Effector memory CD4-positive, alpha-beta T cell (primary cell): ENCODE results near the gene TSSK1B.
"Not testable (repeated sequence)": the region's sequence is repeated elsewhere in the genome, so short reads cannot be mapped to it uniquely, and the experiment has no call there.

Experiments used
- DNase-seq, 3 donors: peaks; one replicate each; pipeline ENCODE4 v3.0.0-alpha.2; 2020
- H3K27ac ChIP-seq: 2 replicates; pipeline ENCODE4 v1.7.0; 2013; ENCODE audit warnings: mild to moderate bottlenecking, low read length, moderate library complexity; ENCODE audit not compliant: insufficient read depth, poor library complexity, severe bottlenecking
- H3K27me3 ChIP-seq: replicated peaks from 2 replicates; pipeline ENCODE4 v1.7.0; 2013; ENCODE audit warnings: mild to moderate bottlenecking, low read length; ENCODE audit not compliant: insufficient read depth, control insufficient read depth, poor library complexity, severe bottlenecking
- H3K36me3 ChIP-seq: 2 replicates; pipeline ENCODE4 v1.7.0; 2013; ENCODE audit warnings: mild to moderate bottlenecking, low read length, moderate library complexity; ENCODE audit not compliant: control insufficient read depth, insufficient read depth
- H3K4me1 ChIP-seq: 2 replicates; pipeline ENCODE4 v1.7.0; 2013; ENCODE audit warnings: low read length, mild to moderate bottlenecking; ENCODE audit not compliant: control insufficient read depth, insufficient read depth, poor library complexity, severe bottlenecking
- H3K4me3 ChIP-seq: 2 replicates; pipeline ENCODE4 v1.7.0; 2013; ENCODE audit warnings: low read length, low read depth, mild to moderate bottlenecking; ENCODE audit not compliant: insufficient read depth, poor library complexity, severe bottlenecking
- H3K9me3 ChIP-seq: 2 replicates; pipeline ENCODE4 v1.7.0; 2013; ENCODE audit warnings: mild to moderate bottlenecking, low read length, moderate library complexity; ENCODE audit not compliant: control insufficient read depth
- total RNA-seq, 3 donors: gene quantifications; one replicate each; lab custom pipeline; 2026; lab: John Stamatoyannopoulos, UW

The TSSK1B gene, protein sequence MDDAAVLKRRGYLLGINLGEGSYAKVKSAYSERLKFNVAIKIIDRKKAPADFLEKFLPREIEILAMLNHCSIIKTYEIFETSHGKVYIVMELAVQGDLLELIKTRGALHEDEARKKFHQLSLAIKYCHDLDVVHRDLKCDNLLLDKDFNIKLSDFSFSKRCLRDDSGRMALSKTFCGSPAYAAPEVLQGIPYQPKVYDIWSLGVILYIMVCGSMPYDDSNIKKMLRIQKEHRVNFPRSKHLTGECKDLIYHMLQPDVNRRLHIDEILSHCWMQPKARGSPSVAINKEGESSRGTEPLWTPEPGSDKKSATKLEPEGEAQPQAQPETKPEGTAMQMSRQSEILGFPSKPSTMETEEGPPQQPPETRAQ
- total RNA-seq: 0 reads per million in 3 donors

DNA sequence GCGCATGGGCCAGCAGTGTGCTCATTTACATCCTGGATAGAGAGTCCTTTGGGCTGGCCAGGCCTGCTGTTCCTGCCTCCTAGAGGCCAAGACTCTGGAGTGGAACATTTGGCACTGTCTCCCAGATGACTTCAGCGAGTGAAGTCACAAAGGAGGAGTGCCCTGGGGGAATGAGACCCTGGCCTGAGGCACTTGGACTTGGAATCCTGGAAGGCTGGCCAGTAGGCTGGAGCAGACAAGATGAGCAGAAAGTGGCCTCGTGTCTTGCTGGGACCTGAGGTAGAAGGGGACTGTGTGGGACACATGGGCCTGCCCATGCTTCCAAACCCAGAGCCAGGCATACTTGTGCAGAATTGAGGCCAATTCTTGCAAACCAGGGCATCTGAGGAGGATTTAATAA is at the start of gene TSSK1B:
TSSK1B (minus strand) TSS at position 101 of the 400 bp plus-strand sequence. CDS start 150 bp downstream, outside the sequence.
- no peak for DNase-seq
- H3K4me1 ChIP-seq: no peaks in the 10 kb centered on the region
- no peak within 1 kb of the TSS for H3K27ac ChIP-seq
- no peaks in the 10 kb centered on the region for H3K9me3 ChIP-seq
- no peaks in the 10 kb centered on the region for H3K36me3 ChIP-seq
- no peaks in the 10 kb centered on the region for H3K27me3 ChIP-seq
- H3K4me3 ChIP-seq: no peak within 1 kb of the TSS

DNA sequence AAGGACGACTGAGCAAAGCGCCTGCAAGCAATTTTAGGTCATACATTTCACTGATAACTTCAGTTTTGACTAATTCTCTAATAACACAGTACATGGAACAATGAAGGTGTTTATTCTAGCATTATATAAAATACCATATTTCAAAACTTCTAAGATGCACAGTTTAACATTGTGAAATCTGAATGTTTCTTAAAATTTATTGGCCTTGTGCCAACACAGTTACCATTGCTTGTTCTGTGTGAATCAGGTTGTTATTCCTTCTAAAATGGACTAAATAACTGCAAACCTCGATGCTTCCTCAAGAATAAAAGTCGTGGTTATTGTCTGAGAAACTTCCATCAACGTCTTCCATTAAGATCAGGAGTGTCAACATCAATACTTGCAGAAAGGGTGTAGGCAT is 45.5 kb upstream of the TSSK1B start:
- H3K27ac ChIP-seq: no peak overlapping the region
- no peak for DNase-seq
- H3K9me3 ChIP-seq: no peaks in the 10 kb centered on the region
- no peaks in the 10 kb centered on the region for H3K4me1 ChIP-seq
- no peaks in the 10 kb centered on the region for H3K27me3 ChIP-seq
- no peaks in the 10 kb centered on the region for H3K36me3 ChIP-seq
- no peak overlapping the region for H3K4me3 ChIP-seq

DNA sequence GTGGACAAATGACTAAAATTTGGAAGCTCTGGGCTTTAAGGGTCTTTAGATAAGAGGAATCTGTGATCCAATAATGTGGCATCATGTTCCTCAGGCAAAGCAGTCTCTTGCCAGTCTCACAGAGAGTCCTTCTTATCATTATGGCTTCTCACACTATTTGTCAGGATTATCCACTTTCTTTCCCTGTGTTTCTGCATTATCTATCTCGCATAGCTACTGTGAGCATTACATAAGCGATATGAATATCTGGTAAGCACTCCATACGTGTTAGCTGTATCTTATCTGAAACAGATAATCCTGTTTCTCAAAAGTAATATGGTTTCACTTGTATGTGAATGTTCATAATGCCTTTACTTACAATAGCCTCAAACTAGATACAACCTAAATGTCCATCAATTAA is 43.9 kb upstream of the TSSK1B start:
- H3K4me1 ChIP-seq: no peaks in the 10 kb centered on the region
- no peaks in the 10 kb centered on the region for H3K36me3 ChIP-seq
- no peak for DNase-seq
- no peaks in the 10 kb centered on the region for H3K27me3 ChIP-seq
- H3K27ac ChIP-seq: no peak overlapping the region
- no peak overlapping the region for H3K4me3 ChIP-seq
- H3K9me3 ChIP-seq: no peaks in the 10 kb centered on the region

DNA sequence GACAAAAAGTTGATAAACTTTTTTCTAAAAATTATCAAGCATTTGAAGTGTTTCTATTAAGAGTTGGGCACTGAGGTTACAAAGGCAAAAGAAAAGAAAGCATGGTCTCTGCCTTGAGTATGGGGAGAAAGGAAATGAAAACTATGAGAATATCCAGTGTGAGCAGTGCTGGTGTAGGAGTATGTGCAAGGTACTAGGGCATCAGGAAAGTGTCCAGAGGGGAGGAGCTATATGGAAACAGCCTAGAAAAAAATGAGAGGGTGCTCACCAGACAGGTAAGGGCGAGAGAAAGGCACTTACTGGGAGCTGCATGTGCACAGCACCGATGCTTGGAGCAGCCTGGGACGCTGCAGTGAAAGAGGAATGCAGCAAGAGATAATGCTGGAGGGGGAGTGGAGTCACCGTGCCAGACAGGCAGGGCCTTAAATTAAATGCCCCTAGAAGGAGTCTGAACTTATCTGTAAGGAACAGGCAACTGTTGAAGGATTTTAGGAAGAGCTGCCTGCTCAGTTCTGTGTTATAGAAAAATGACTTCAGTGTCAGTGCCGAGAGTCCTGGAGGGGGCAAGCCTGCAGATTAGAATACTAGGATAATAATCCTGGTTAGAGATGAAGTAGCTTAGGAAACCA is 39.4 kb upstream of the TSSK1B start:
- DNase-seq: no peak
- Histone ChIP-seq H3K27me3 (no peaks in the 10 kb centered on the region), H3K9me3 (no peaks in the 10 kb centered on the region), H3K27ac (no peak overlapping the region), H3K36me3 (no peaks in the 10 kb centered on the region), H3K4me3 (no peak overlapping the region), H3K4me1 (no peaks in the 10 kb centered on the region)

DNA sequence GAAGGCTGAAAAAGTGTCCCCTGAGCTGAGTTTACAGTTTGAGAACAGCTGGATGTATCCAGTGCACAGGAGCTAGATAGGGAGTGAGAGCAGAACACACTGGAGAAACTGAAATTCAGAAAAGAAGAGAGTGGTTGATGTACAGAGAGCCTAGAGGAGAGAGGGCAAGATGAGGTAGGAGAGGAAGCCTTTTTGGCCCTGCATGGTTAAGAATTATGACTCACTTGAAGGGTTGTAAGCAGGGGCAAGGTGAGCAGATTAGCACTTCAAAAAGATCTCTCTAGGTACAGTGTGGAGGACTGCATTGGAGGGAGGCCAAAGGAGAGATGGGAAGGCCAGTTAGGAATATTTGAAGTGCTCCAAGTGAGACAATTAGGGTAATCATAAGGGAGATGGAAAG is 28.2 kb upstream of the TSSK1B start:
- Histone ChIP-seq H3K4me3 (no peak overlapping the region), H3K4me1 (no peaks in the 10 kb centered on the region), H3K27ac (no peak overlapping the region), H3K9me3 (no peaks in the 10 kb centered on the region), H3K27me3 (no peaks in the 10 kb centered on the region), H3K36me3 (no peaks in the 10 kb centered on the region)
- no peak for DNase-seq

DNA sequence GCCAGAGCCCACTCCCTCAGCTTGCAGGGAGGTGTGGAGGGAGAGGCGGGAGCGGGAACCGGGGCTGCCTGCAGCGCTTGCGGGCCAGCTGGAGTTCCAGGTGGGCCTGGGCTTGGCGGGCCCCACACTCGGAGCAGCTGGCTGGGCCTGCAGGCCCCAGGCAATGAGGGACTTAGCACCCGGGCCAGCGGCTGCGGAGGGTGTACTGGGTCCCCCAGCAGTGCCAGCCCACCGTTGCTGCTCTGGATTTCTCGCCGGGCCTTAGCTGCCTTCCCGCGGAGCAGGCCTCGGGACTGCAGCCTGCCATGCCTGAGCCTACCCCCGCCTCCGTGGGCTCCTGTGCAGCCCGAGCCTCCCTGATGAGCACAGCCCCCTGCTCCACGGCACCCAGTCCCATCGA is 22.3 kb upstream of the TSSK1B start:
- not testable (repeated sequence) for H3K9me3 ChIP-seq, H3K36me3 ChIP-seq, H3K4me1 ChIP-seq, H3K27ac ChIP-seq, H3K27me3 ChIP-seq, DNase-seq, H3K4me3 ChIP-seq

DNA sequence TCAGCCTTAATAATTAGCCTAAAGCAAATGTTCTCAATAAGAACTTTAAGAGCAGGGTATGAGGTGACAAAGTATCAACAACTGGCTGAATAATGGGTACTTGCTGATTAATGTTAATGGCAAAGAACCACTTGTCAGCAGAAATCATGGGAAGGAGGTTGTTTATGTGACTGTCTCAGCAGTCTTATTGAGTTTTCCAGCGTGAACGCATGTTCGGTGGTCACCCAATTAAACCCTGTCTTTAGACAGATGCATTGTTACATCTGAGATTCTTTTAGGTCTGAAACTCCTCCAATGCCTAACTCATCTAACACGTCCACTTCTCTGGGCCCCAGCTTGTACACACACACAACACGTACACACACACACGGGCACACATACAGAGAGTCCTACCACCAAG is 18.2 kb upstream of the TSSK1B start:
- Histone ChIP-seq H3K36me3 (no peaks in the 10 kb centered on the region), H3K4me3 (no peak overlapping the region), H3K27me3 (no peaks in the 10 kb centered on the region), H3K4me1 (no peaks in the 10 kb centered on the region), H3K27ac (no peak overlapping the region), H3K9me3 (no peaks in the 10 kb centered on the region)
- DNase-seq: no peak

DNA sequence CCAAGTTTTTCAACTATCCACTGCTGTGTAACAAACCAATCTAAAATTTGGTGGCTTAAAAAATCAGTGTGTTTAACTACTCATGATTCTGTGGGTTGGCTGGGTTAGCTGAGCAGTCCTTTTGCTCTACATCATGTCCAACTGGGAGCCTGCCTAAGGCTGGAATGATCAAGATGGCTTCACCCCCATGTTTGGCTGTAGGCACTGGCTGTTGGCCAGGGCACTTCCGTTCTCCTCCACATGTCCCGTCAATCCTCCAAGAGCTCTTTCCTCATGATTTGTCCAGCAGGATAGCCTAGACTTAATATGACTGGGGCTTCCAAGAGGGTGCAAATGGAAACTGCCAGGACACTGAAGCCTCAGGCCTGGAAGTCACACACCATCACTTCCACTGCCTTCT is 17.0 kb upstream of the TSSK1B start:
- no peaks in the 10 kb centered on the region for H3K36me3 ChIP-seq
- no peaks in the 10 kb centered on the region for H3K4me1 ChIP-seq
- H3K27me3 ChIP-seq: no peaks in the 10 kb centered on the region
- no peak overlapping the region for H3K27ac ChIP-seq
- no peak for DNase-seq
- no peak overlapping the region for H3K4me3 ChIP-seq
- no peaks in the 10 kb centered on the region for H3K9me3 ChIP-seq

DNA sequence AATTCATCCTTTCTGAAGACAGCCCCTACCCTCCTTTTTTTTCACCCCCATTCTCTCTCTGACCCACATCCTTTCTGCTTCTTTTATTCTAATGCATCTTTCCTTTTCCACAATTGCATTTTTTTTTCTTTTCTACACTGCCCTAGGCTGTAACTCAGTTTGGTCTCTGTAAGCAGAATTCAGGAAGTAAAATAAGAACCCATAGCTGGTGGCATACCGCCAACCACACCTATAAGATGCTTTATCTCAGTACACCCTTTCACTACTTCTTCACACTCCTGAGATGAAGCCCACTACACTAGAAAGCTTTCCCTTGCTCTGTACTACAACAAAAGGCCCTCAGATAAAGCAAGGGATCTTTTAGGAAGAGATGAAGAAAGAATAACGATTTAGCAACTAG is 16.1 kb upstream of the TSSK1B start:
- Histone ChIP-seq H3K4me1 (no peaks in the 10 kb centered on the region), H3K27ac (no peak overlapping the region), H3K27me3 (no peaks in the 10 kb centered on the region), H3K4me3 (no peak overlapping the region), H3K9me3 (no peaks in the 10 kb centered on the region), H3K36me3 (no peaks in the 10 kb centered on the region)
- DNase-seq: no peak

DNA sequence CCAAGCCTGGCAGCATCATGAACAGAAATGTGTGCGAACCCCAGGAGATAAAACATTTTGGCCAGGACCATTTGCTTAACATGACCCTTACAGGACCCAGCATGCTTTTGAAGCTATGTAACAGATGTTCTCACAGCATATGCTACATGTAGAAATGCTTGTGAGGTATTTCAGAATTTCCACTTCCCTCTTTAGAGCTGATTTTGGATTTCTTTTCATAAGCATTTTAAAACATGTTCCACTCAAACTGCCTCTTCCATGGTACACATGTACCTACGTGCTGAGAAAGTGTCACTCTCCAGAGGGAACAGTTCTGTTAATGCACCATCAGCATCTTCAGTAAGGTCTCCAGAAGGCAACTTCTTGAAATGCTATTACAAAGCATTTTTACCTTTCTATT is 15.7 kb upstream of the TSSK1B start:
- no peak for DNase-seq
- H3K36me3 ChIP-seq: no peaks in the 10 kb centered on the region
- H3K4me1 ChIP-seq: no peaks in the 10 kb centered on the region
- no peak overlapping the region for H3K4me3 ChIP-seq
- H3K9me3 ChIP-seq: no peaks in the 10 kb centered on the region
- H3K27ac ChIP-seq: no peak overlapping the region
- no peaks in the 10 kb centered on the region for H3K27me3 ChIP-seq
